ENCODE data around the gene TRIM74.
"Not testable (repeated sequence)": the region's sequence is repeated elsewhere in the genome, so short reads cannot be mapped to it uniquely, and the experiment has no call there.

The TRIM74 gene

DNA sequence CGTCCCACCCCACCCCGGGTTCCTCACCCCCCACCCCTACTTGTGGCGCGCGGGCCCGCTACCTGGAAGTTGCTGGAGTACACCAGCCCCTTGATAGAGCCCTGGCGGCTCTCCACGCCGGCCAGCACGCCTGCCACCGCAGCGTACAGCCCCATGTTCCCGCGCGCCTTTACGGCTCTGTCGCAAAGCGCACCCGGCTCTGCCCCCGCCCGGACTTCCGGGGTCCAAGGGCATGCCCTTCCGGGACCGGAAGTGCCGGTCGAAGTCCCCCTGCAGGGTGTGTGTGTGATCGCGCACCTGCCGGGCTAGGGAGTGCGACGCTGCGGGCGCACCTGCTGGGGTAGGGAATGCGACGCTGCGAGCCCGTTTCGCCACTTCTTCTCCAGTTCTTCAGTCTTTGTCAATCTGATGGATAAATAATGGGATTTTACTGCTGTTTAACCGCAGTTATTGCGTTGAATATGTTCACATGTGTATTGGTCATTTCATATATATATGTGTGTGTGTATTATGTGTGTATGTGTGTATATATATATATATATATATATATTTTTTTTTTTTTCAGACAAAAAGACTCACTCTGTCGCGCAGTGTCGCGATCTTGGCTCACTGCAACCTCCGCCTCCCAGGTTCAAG, 14.6 kb downstream of the TRIM74 start:
- DNase-seq, result not testable (repeated sequence)

DNA sequence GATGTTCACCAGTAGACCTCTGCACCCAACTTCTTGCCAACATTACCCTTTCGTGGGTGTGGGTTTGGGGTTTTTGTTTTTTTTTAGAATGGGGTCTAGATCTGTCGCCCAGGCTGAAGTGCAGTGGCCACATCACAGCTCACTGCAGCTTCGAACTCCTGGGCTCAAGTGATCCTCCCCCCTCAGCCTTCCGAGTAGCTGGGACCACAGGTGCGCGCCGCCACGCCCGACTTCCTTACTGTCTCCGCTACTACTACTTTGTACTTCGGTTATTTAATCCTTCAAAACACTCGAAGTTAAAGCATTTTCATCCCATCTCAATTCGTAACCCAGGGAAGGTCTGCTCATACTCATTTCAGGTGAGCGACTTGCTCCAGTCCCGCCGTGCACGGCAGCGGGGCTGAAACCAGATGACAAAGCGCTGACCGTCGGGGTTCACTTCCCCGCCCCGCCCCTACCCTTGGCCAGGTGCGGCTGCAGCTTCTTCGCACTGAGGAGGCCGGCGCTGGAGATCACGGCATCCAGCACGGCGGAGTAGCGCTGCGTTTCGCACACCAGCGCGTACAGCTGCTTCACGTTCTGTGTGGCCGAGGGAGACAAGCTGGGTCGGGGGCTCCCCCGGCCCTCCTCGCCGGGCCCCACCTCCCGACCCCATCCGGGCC, 15.2 kb downstream of the TRIM74 start:
- not testable (repeated sequence) for DNase-seq

DNA sequence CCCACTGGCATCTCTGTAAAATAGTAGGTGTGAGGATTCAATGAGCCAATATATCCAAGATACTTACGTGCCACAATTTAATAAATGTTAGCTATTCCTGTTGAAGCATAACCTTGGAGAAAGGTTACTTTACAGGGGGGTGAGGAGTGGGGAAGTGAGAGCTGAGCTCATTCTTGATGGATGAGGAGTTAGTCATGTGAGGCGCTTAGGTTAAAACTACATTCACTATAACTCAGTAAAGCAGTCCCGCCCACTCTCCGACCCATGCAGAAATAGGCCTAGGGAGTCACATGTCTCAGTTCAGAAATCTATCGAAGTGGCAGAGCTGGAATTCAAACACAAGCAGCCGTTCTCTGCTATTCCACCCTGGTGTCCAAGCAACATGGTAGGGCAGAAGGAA, 18.8 kb downstream of the TRIM74 start:
- DNase-seq, result not testable (repeated sequence)

DNA sequence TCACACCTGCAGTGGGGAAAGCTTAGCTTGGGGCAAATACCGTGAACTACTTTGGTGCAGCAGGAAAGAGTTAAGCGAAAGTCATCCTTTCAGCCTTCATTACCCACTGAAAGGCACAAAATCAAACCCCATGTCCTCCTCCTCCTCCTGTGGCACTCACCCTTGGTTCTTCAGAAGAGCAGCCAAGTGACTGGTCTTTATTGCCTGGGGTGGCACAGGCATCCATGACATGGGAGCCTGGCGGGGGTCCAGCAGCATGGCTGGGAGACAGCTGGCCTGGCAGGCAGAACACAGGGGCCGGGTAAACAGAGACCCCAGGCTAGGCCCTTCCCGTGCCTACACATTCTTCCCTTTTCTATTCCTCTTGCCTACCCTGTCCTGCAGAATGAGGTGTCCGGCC, 19.6 kb downstream of the TRIM74 start:
- not testable (repeated sequence) for DNase-seq

DNA sequence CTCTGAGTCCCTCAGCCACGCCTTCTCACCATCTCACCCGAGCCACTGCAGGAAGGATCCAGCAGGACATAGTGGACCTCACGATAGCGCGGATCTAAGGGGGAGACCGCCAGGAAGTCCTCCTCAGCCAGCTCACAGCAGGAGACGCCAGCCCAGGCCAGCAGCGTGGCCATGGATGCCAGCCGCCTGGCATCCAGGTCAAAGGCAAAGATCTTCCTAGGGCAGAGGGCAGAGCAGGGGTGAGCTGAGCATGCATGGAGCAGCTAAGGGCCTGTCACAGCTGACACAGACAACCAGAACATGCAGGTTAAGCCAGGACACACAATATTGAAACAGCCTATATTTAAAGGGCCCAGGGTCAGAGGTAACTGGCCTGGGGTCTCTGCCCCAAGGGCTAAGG, 20.0 kb downstream of the TRIM74 start:
- DNase-seq, result not testable (repeated sequence)

DNA sequence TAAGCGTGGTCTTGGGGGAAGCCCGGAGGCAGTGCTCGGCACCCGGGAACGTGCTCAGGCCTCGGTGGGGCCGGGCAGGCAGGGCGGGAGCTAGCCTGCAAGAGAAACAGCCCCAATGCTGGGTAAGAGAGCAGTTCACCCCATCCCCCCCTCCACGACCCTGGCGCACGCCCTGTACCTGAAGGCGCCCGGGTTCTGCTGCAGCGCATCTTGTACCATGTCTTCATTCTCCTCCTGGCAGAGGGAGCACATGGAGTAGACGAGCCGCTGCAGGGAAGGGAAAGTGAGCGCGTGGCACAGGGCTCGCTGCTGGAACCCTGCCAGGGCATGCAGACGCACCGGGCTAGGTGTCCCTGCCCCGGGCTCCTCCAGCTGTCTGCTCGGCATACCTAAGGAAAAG, 20.6 kb downstream of the TRIM74 start:
- not testable (repeated sequence) for DNase-seq

DNA sequence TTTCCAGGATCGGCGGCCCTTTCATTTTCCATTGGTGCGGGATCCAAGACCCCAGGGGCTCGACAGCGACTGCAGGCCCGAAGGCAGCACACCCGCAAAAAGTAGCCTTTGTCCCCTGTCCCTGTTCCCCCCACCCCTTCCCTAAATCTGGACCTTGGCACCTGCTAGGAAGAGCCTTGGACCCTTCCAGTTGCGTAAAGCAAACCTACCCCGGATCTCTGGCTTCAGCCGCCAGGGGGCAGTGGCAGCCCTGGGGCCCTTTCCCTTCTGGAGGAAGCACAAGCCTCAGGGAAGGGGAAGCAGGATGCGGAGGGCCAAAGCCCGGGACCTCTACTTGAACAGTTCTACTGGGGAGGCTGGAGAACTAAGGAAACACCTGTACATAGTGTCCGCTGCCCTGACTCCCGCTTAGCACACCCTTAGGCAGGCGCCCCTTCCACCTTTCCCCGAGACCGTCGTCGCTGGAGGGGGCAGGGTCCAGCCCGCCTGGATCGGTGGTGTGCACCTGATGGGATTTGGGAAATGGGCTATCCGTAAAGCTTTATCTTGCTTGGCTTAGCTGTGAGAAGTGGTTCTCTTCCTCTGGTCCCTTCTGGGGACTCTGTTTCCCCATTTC, 23.0 kb downstream of the TRIM74 start:
- DNase-seq, result not testable (repeated sequence)

DNA sequence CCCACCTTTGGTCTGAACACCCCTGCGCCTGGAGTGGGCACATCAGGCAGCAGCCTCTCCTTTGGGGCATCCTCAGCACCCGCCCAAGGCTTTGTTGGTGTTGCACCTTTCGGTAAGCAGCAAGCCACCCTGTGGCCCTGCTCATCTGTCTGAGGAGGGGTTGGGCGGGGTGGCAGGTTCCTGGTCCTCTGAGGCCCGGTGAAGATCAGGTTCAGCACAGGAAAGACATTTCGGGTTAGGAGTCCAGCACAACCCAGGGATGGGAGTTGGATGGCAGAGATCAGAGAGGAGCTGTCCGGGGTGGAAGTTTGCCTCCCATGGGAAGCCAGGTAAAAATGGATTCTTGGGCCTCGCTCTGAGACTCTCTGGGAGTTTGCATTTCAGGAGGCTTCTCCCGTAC, 23.7 kb downstream of the TRIM74 start:
- DNase-seq, result not testable (repeated sequence)

DNA sequence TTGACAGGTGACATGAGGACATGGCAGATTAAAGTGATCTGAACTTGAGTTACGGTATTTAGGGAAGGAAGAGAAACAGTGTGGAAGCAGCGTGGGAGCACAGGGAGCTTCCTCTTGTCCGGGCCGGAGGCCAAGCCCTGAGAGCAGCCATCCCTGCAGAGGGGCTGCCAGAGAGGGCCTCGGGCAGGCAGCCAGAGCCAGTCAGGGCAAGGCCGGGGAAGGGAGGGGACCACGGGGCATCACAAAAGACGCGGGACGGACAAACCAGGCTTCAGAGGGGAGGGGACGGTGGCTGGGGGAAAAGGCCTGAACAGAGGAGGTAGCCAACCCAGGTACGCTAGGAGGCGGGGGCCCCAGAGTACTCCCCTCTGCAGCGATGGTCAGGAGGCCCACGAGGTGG, 24.3 kb downstream of the TRIM74 start:
- not testable (repeated sequence) for DNase-seq

DNA sequence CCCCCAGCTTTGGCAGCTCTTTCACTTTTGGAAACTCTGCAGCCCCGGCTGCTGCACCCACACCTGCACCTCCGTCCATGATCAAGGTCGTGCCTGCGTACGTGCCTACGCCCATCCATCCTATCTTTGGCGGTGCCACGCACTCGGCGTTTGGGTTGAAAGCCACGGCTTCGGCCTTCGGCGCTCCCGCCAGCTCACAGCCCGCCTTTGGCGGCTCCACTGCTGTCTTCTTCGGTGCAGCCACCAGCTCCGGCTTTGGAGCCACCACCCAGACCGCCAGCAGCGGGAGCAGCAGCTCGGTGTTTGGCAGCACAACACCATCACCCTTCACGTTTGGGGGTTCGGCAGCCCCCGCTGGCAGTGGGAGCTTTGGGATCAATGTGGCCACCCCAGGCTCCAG, 26.3 kb downstream of the TRIM74 start:
- not testable (repeated sequence) for DNase-seq

DNA sequence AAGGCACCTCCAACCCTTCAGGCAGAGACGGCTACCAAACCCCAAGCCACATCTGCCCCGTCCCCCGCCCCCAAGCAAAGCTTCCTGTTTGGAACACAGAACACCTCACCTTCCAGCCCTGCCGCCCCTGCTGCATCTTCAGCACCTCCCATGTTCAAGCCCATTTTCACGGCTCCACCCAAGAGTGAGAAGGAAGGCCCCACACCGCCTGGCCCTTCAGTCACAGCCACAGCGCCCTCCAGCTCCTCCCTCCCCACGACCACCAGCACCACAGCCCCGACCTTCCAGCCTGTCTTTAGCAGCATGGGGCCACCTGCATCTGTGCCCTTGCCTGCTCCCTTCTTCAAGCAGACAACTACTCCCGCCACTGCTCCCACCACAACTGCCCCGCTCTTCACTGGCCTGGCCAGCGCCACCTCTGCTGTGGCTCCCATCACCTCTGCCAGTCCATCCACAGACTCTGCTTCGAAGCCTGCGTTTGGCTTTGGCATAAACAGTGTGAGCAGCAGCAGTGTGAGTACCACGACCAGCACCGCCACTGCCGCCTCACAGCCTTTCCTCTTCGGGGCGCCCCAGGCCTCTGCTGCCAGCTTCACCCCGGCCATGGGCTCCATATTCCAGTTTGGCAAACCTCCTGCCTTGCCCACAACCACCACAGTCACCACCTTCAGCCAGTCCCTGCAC, 27.1 kb downstream of the TRIM74 start:
- DNase-seq, result not testable (repeated sequence)

DNA sequence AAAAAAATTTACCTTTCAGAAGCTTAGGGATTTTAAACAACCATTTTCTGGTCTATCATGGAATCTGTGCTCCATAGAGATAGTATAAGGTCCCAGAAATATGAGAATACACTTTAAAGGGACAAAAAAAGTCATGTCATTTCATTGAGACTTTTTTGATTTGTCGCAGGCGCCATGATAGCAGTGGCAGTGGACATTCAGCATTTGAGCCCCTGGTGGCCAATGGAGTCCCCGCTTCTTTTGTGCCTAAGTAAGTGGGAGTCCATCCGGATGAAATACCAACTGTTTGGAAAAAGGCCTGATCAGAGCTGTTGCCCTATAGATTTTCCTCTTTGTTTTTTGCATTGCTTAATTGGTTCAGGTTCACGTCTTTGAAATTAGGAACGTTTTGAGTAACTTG, 41.0 kb downstream of the TRIM74 start:
- not testable (repeated sequence) for DNase-seq

DNA sequence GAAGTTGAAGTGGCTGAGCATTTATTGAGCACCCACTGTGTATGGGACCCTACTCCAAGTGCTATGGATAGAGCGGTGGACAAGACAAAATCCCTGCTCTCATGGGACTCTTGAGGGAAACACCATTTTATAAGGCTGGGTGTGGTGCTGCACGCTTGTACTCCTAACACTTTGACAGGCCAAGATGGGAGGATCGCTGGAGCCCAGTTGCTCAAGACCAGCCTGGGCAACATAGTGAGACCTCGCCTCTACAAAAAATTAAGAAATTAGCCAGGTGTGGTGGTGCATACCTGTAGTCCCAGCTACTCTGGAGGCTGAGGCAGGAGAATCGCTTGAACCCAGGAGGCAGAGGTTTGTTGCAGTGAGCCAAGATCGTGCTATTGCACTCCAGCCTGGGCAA, 41.5 kb downstream of the TRIM74 start:
- not testable (repeated sequence) for DNase-seq

DNA sequence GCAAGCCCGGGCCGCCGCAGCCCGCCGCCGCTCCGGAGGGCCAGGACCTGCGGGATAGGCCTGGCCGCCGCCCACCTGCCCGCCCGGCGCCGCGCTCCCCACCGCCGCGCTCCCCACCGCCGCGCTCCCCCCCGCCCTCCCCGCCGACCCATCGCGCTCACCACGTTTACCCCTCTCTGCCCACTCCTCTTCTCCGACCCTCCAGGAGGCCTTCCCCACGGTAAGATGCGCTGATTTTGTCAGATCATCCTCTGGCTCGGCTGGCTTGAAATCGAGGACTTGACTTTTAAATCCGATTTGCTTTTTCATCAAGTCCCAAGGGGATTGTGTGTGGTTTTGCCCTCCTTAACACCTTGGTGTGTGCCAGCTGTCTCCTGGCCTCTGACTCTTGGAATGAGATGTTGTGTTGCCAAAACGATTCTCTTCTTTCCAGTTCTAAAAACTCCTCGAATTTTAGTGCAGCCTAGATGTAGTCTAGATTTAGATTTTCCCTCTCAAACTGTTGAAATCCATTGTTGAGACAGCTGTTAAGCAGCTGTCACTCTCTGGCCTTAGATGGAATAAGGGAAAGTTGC, 43.6 kb downstream of the TRIM74 start:
- DNase-seq, result no peak

DNA sequence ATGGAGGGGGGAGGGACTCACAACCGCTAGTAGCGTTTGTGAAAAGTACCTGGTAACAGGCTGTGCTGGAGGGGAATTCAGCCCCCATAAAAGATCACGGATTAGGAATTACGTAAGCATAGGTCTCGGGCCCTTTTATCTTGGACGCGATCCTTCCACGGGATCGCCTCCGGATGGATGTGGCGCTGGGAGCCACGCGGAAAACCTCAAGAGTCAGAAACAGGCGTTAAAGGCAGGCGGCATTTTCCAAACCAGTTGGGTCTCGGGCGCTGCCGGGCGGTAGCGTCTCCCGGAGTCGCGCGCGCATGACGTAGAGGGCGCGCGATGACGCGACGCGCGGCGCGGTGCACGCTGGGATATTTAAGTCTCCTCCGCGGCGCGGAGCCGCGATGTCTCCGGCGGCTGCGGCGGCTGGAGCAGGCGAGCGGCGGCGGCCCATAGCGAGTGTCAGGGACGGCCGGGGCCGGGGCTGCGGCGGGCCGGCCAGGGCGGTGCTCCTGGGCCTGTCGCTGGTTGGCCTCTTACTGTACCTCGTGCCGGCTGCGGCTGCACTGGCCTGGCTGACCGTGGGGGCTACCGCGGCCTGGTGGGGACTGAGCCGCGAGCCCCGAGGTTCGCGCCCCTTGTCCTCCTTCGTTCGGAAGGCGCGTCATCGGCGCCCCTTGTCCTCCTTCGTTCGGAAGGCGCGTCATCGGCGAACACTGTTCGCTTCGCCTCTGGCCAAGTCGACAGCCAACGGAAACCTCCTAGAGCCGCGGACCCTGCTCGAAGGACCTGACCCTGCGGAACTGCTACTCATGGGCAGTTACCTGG, 44.3 kb downstream of the TRIM74 start, which contains the start of gene POM121:
Gene POM121, plus strand, starts transcription at position 363 of the 813 bp plus-strand sequence. Its CDS starts 27 bp downstream, at position 390.
- peak; percentile 80 for DNase-seq

DNA sequence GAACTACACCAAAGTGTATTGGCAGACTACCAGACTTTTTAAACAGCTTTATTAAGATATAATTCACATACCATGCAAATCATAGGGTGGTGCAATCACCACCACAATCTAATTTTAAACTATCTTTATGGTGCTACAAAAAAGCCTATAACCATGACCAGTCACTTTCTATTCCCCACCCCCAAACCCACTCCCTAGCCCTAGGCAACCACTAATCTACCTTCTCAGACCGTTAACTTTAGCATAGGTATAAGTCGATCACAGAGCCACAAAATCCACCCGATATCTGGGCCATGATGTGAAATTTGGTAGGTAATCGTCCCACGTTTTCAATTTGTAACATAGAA, 44.9 kb downstream of the TRIM74 start:
- no peak for DNase-seq

DNA sequence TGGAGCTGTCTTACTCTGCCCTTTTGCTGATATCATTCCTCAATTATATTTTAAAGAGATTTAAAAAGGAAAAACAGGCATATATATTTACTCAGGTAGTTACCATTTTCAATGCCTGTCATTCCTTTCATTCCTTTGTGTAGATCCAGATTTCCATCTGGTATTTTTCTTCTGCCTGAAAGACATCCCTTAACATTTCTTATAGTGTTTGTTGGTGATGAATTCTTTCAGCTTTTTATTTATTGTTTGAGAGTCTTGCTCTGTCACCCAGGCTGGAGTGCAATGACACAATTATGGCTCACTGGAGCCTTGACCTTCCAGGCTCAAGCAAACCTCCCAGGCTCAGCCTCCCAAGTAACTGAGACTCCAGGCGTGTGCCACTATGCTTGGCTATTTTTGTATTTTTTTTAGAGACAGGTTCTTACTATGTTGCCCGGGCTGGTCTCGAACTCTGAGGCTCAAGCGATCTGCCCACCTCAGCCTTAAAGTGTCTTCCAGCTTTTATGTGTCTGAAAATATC, 50.0 kb downstream of the TRIM74 start:
- no peak for DNase-seq

DNA sequence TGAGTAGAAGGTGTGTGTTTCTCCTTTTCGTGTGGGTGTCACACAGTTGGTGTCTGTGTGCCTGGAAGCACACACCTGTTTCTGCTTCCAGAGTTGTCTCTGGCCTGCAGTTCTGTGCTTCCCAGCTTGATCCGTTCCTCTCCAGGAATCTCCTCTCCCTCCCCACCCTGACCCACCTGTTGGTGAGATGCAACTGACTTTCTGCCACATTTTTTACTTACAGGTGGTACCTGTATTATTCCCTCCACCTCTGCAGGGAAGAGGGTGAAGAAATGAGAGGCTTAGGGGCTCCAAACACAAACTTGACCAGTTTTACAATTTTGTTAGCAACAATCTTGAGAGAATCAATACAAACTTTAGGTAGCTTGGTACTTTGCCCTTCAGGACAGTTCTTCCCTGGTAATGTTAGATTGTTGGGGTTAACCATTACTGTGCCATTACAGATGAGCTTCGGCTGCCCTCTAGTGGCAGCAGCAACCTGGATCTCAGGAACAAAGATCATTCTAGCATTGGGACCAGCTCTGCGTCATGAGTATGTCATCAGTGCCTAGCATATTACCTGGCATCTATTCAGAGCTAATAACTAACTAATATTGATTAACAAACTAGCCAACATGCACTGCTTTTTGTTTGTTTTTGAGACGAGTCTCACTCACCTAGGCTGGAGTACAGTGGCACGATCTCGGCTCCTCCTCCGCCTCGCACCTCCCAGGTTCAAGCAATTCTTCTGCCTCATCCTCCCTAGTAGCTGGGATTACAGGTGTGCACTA, 54.3 kb downstream of the TRIM74 start:
- DNase-seq, result peak; percentile 29

DNA sequence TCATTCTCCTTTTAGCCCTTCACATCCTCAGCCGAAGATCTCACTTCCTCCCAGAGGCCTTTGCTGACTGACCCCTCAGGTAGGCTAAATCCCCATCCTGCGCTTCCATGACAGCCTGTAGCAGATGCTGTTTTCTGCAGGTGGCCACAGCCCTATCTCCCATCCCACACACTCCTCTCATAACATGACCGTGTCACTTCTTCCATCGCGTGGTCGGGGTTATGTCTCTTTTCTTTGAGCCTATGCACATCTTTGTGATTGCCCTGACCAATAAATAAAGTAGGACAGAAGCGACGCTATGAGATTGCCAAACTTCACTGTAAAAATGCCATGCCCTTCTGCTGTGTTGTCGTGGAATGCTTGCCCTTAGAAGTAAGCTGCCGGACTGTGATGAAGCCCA, 55.5 kb downstream of the TRIM74 start:
- not testable (repeated sequence) for DNase-seq

DNA sequence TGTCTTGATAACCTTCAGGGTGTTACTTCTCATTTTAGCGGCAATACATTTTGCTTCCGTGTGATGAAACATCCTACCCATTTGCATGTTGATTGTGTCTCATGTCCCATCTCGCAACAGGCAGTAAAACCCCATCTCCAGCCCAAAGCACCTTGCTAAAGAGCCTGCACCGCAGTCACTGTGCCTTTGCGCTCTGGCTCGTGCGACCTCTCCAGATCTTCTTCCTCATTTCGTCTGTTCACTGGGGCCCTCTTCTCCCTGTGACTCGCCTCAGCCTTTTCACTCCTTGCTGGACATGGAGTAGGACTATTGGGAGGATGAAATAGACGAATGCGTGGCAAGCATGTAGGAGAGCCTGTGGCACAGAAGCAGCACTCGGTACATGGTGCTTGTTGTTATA, 57.9 kb downstream of the TRIM74 start:
- DNase-seq, result not testable (repeated sequence)

Data from NCI-H146 (cell line).